OCI-LY7 (cell line): ENCODE results near the gene IFIH1.

Source experiments
- EZH2phosphoT487 ChIP-seq: fragments of 200-600 bp; sonication (generic); IDR thresholded peaks from 2 replicates; pipeline ENCODE4 v1.6.1; 2018; ENCODE audit warnings: low read depth, borderline replicate concordance, mild to moderate bottlenecking, mixed run types, antibody characterized with exemption, low read length, moderate library complexity, mixed read lengths
- TF ChIP-seq, protein P1 (sequence below): fragments of 200-600 bp; sonication (generic); conservative IDR thresholded peaks from 2 replicates; pipeline ENCODE4 v1.5.1; 2014; ENCODE audit warnings: mild to moderate bottlenecking, antibody characterized with exemption, low read length, moderate library complexity, mixed read lengths

DNA sequence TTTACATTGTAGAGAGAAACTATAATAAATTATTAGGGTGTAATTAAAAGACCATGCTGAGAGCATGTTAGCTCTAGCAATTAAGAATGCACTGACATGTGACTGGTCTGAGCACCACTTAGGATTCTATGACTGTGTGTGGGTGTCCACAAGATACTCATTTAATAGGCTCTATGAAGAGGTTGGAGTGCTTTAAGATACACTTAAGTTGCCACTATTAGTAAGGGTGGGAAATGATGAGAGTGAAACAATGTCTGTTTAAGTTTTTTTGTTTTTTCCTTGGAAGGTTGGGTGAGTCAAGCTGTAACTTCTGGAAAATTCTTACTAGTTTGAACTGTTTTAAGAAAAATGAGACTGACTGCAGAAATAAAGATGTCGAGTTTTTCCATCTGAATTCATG is 73.4 kb downstream of the IFIH1 start:
- TF ChIP-seq, protein P1, sequence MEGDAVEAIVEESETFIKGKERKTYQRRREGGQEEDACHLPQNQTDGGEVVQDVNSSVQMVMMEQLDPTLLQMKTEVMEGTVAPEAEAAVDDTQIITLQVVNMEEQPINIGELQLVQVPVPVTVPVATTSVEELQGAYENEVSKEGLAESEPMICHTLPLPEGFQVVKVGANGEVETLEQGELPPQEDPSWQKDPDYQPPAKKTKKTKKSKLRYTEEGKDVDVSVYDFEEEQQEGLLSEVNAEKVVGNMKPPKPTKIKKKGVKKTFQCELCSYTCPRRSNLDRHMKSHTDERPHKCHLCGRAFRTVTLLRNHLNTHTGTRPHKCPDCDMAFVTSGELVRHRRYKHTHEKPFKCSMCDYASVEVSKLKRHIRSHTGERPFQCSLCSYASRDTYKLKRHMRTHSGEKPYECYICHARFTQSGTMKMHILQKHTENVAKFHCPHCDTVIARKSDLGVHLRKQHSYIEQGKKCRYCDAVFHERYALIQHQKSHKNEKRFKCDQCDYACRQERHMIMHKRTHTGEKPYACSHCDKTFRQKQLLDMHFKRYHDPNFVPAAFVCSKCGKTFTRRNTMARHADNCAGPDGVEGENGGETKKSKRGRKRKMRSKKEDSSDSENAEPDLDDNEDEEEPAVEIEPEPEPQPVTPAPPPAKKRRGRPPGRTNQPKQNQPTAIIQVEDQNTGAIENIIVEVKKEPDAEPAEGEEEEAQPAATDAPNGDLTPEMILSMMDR, result no peak
- TF ChIP-seq EZH2phosphoT487, result no peak
